HEK293 (cell line): Measurements from ENCODE around the gene AKT2.

Experiments used
- GLIS1 ChIP-seq: fragments of 450-650 bp; formaldehyde crosslinking; IDR thresholded peaks from 2 replicates; pipeline ENCODE4 v1.5.1; 2016; ENCODE audit warnings: missing biosample characterization, missing genetic modification characterization
- HOXC10 ChIP-seq: sonication (generic); formaldehyde crosslinking; IDR thresholded peaks from 2 replicates; pipeline ENCODE4 v1.8.1; 2023; ENCODE audit warnings: mild to moderate bottlenecking, missing genetic modification reagents
- OSR2 ChIP-seq: fragments of 450-650 bp; formaldehyde crosslinking; IDR thresholded peaks from 2 replicates; pipeline ENCODE4 v1.5.1; 2016; ENCODE audit warnings: missing biosample characterization, missing genetic modification characterization
- SETDB1 ChIP-seq: IDR thresholded peaks from one replicate; pipeline ENCODE4 v1.6.1; 2017; ENCODE audit warnings: mild to moderate bottlenecking, low read length, moderate library complexity, mixed read lengths; ENCODE audit not compliant: insufficient read length
- TRIM28 ChIP-seq: IDR thresholded peaks from 2 replicates; pipeline ENCODE4 v1.6.1; 2011; ENCODE audit warnings: low read length, control low read depth, borderline replicate concordance
- ZBTB26 ChIP-seq: fragments of 450-650 bp; formaldehyde crosslinking; optimal IDR thresholded peaks from 2 replicates; pipeline ENCODE3; 2016; ENCODE audit warnings: missing biosample characterization, mild to moderate bottlenecking, missing genetic modification characterization
- ZNF112 ChIP-seq: fragments of 450-650 bp; formaldehyde crosslinking; IDR thresholded peaks from 2 replicates; pipeline ENCODE4 v1.5.0; 2017; ENCODE audit warnings: missing biosample characterization, missing genetic modification characterization
- ZNF133 ChIP-seq: fragments of 450-650 bp; formaldehyde crosslinking; IDR thresholded peaks from 2 replicates; pipeline ENCODE4 v1.5.1; 2016; ENCODE audit warnings: missing biosample characterization, missing genetic modification characterization
- ZNF140 ChIP-seq: fragments of 450-650 bp; formaldehyde crosslinking; IDR thresholded peaks from 2 replicates; pipeline ENCODE4 v1.5.1; 2016; ENCODE audit warnings: missing biosample characterization, missing genetic modification characterization
- ZNF146 ChIP-seq: fragments of 450-650 bp; formaldehyde crosslinking; IDR thresholded peaks from 2 replicates; pipeline ENCODE4 v1.5.1; 2016; ENCODE audit warnings: missing biosample characterization, missing genetic modification characterization
- ZNF175 ChIP-seq: fragments of 450-650 bp; formaldehyde crosslinking; IDR thresholded peaks from 2 replicates; pipeline ENCODE4 v1.5.1; 2016; ENCODE audit warnings: missing biosample characterization, missing genetic modification characterization
- ZNF239 ChIP-seq: fragments of 450-650 bp; formaldehyde crosslinking; IDR thresholded peaks from 2 replicates; pipeline ENCODE4 v1.5.1; 2016; ENCODE audit warnings: missing biosample characterization, missing genetic modification characterization
- ZNF341 ChIP-seq: fragments of 450-650 bp; formaldehyde crosslinking; IDR thresholded peaks from 2 replicates; pipeline ENCODE4; 2016; ENCODE audit warnings: low read depth, missing biosample characterization, missing genetic modification characterization
- ZNF362 ChIP-seq: fragments of 450-650 bp; formaldehyde crosslinking; IDR thresholded peaks from 2 replicates; pipeline ENCODE4 v1.5.1; 2016; ENCODE audit warnings: missing biosample characterization, missing genetic modification characterization
- ZNF366 ChIP-seq: fragments of 450-650 bp; formaldehyde crosslinking; conservative IDR thresholded peaks from 2 replicates; pipeline ENCODE4 v1.5.1; 2016; ENCODE audit warnings: missing biosample characterization, missing genetic modification characterization
- ZNF48 ChIP-seq: fragments of 450-650 bp; formaldehyde crosslinking; IDR thresholded peaks from 2 replicates; pipeline ENCODE4 v1.5.1; 2016; ENCODE audit warnings: missing biosample characterization, missing genetic modification characterization
- ZNF560 ChIP-seq: fragments of 450-650 bp; formaldehyde crosslinking; IDR thresholded peaks from 2 replicates; pipeline ENCODE4 v1.5.1; 2017; ENCODE audit warnings: missing biosample characterization, missing genetic modification characterization, borderline replicate concordance
- ZNF621 ChIP-seq: fragments of 450-650 bp; formaldehyde crosslinking; IDR thresholded peaks from 2 replicates; pipeline ENCODE4 v1.5.1; 2017; ENCODE audit warnings: missing biosample characterization, missing genetic modification characterization
- ZNF670 ChIP-seq: fragments of 450-650 bp; formaldehyde crosslinking; IDR thresholded peaks from 2 replicates; pipeline ENCODE4 v1.5.1; 2016; ENCODE audit warnings: missing biosample characterization, missing genetic modification characterization, low read depth
- ZNF747 ChIP-seq: fragments of 450-650 bp; formaldehyde crosslinking; IDR thresholded peaks from 2 replicates; pipeline ENCODE4 v1.5.1; 2016; ENCODE audit warnings: missing biosample characterization, missing genetic modification characterization
- ZNF776 ChIP-seq: fragments of 450-650 bp; formaldehyde crosslinking; IDR thresholded peaks from 2 replicates; pipeline ENCODE4 v1.5.0; 2017; ENCODE audit warnings: missing biosample characterization, missing genetic modification characterization, borderline replicate concordance
- ZNF777 ChIP-seq: fragments of 450-650 bp; formaldehyde crosslinking; IDR thresholded peaks from 2 replicates; pipeline ENCODE4 v1.5.1; 2017; ENCODE audit warnings: missing biosample characterization, missing genetic modification characterization, borderline replicate concordance
- ZNF785 ChIP-seq: fragments of 450-650 bp; formaldehyde crosslinking; IDR thresholded peaks from 2 replicates; pipeline ENCODE4 v1.5.1; 2016; ENCODE audit warnings: missing biosample characterization, missing genetic modification characterization
- ZSCAN16 ChIP-seq: fragments of 450-650 bp; formaldehyde crosslinking; IDR thresholded peaks from 2 replicates; pipeline ENCODE4 v1.5.1; 2016; ENCODE audit warnings: missing biosample characterization, missing genetic modification characterization
- ZSCAN30 ChIP-seq: fragments of 450-650 bp; IDR thresholded peaks from 2 replicates; pipeline ENCODE4 v1.5.1; 2018; ENCODE audit warnings: missing biosample characterization, mild to moderate bottlenecking, missing genetic modification characterization, moderate library complexity
- ZXDB ChIP-seq: fragments of 450-650 bp; formaldehyde crosslinking; IDR thresholded peaks from 2 replicates; pipeline ENCODE4 v1.5.1; 2016; ENCODE audit warnings: missing biosample characterization, missing genetic modification characterization
- TF ChIP-seq, protein P1 (sequence below): fragments of 450-650 bp; formaldehyde crosslinking; IDR thresholded peaks from 2 replicates; pipeline ENCODE4 v1.5.1; 2016; ENCODE audit warnings: missing biosample characterization, missing genetic modification characterization, borderline replicate concordance
- TF ChIP-seq, protein P2 (sequence below): fragments of 450-650 bp; formaldehyde crosslinking; IDR thresholded peaks from 2 replicates; pipeline ENCODE4 v1.5.1; 2016; ENCODE audit warnings: missing biosample characterization, missing genetic modification characterization
- TF ChIP-seq, protein P3 (sequence below): sonication (generic); formaldehyde crosslinking; IDR thresholded peaks from 2 replicates; pipeline ENCODE4 v1.8.1; 2022; ENCODE audit warnings: mild to moderate bottlenecking, moderate library complexity, missing genetic modification reagents
- TF ChIP-seq, protein P4 (sequence below): fragments of 450-650 bp; formaldehyde crosslinking; IDR thresholded peaks from 2 replicates; pipeline ENCODE4 v1.5.1; 2017; ENCODE audit warnings: missing biosample characterization, missing genetic modification characterization
- TF ChIP-seq, protein P5 (sequence below): fragments of 450-650 bp; formaldehyde crosslinking; IDR thresholded peaks from 2 replicates; pipeline ENCODE4 v1.5.1; 2017; ENCODE audit warnings: missing biosample characterization, missing genetic modification characterization

Gene AKT2

GRCh38 chr19:40284501-40285352 is at the start of gene AKT2 (continued):
- TF ChIP-seq ZXDB (peak; percentile 75), ZNF366 (tag by site-specific recombination) (no peak), ZNF362 (tag by site-specific recombination) (no peak), ZBTB26 (tag by site-specific recombination) (peak; percentile 98), HOXC10 (CRISPR knock-in tag) (no peak), ZNF747 (tag by site-specific recombination) (no peak), ZSCAN30 (tag by site-specific recombination) (peak; percentile 99), GLIS1 (peak; percentile 97), ZNF341 (tag by site-specific recombination) (no peak), TRIM28 (no peak), ZNF146 (tag by site-specific recombination) (no peak; the same call in 1 of the 2 replicates), ZSCAN16 (no peak), ZNF776 (no peak), SETDB1 (no peak), ZNF777 (tag by site-specific recombination) (0 out of 2 replicates have a peak, but pooled peaks have one; percentile 14), ZNF112 (tag by site-specific recombination) (no peak), ZNF560 (tag by site-specific recombination) (no peak), ZNF785 (peak; percentile 88; the same call in 1 of the 2 replicates), ZNF670 (tag by site-specific recombination) (no peak), ZNF48 (tag by site-specific recombination) (no peak), ZNF133 (tag by site-specific recombination) (no peak; the same call in 1 of the 2 replicates), OSR2 (no peak; the same call in 1 of the 2 replicates), ZNF621 (no peak), ZNF175 (no peak), ZNF239 (tag by site-specific recombination) (no peak), ZNF140 (no peak; the same call in 1 of the 2 replicates)
- TF ChIP-seq, protein P1, sequence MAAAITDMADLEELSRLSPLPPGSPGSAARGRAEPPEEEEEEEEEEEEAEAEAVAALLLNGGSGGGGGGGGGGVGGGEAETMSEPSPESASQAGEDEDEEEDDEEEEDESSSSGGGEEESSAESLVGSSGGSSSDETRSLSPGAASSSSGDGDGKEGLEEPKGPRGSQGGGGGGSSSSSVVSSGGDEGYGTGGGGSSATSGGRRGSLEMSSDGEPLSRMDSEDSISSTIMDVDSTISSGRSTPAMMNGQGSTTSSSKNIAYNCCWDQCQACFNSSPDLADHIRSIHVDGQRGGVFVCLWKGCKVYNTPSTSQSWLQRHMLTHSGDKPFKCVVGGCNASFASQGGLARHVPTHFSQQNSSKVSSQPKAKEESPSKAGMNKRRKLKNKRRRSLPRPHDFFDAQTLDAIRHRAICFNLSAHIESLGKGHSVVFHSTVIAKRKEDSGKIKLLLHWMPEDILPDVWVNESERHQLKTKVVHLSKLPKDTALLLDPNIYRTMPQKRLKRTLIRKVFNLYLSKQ = no peak
- TF ChIP-seq, protein P2, sequence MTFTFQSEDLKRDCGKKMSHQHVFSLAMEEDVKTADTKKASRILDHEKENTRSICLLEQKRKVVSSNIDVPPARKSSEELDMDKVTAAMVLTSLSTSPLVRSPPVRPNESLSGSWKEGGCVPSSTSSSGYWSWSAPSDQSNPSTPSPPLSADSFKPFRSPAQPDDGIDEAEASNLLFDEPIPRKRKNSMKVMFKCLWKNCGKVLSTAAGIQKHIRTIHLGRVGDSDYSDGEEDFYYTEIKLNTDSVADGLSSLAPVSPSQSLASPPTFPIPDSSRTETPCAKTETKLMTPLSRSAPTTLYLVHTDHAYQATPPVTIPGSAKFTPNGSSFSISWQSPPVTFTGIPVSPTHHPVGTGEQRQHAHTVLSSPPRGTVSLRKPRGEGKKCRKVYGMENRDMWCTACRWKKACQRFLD (tag by site-specific recombination) = no peak
- TF ChIP-seq, protein P3, sequence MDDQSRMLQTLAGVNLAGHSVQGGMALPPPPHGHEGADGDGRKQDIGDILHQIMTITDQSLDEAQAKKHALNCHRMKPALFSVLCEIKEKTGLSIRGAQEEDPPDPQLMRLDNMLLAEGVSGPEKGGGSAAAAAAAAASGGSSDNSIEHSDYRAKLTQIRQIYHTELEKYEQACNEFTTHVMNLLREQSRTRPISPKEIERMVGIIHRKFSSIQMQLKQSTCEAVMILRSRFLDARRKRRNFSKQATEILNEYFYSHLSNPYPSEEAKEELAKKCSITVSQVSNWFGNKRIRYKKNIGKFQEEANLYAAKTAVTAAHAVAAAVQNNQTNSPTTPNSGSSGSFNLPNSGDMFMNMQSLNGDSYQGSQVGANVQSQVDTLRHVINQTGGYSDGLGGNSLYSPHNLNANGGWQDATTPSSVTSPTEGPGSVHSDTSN = peak; percentile 33; the same call in 1 of the 2 replicates
- TF ChIP-seq, protein P4, sequence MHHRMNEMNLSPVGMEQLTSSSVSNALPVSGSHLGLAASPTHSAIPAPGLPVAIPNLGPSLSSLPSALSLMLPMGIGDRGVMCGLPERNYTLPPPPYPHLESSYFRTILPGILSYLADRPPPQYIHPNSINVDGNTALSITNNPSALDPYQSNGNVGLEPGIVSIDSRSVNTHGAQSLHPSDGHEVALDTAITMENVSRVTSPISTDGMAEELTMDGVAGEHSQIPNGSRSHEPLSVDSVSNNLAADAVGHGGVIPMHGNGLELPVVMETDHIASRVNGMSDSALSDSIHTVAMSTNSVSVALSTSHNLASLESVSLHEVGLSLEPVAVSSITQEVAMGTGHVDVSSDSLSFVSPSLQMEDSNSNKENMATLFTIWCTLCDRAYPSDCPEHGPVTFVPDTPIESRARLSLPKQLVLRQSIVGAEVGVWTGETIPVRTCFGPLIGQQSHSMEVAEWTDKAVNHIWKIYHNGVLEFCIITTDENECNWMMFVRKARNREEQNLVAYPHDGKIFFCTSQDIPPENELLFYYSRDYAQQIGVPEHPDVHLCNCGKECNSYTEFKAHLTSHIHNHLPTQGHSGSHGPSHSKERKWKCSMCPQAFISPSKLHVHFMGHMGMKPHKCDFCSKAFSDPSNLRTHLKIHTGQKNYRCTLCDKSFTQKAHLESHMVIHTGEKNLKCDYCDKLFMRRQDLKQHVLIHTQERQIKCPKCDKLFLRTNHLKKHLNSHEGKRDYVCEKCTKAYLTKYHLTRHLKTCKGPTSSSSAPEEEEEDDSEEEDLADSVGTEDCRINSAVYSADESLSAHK = peak; percentile 58
- TF ChIP-seq, protein P5, sequence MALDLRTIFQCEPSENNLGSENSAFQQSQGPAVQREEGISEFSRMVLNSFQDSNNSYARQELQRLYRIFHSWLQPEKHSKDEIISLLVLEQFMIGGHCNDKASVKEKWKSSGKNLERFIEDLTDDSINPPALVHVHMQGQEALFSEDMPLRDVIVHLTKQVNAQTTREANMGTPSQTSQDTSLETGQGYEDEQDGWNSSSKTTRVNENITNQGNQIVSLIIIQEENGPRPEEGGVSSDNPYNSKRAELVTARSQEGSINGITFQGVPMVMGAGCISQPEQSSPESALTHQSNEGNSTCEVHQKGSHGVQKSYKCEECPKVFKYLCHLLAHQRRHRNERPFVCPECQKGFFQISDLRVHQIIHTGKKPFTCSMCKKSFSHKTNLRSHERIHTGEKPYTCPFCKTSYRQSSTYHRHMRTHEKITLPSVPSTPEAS (tag by site-specific recombination) = no peak
